PC-3 (cell line): ENCODE data around the gene URB1.

ENCODE experiments used
- EZH2 ChIP-seq: fragments of 300-600 bp; sonication (generic); IDR thresholded peaks from one replicate; pipeline ENCODE4 v1.6.1; 2017; ENCODE audit warnings: antibody characterized with exemption, mild to moderate bottlenecking, low read length; ENCODE audit not compliant: unreplicated experiment
- EZH2phosphoT487 ChIP-seq: fragments of 300-600 bp; sonication (generic); IDR thresholded peaks from 2 replicates; pipeline ENCODE4 v1.6.1; 2018; ENCODE audit warnings: mild to moderate bottlenecking, antibody characterized with exemption, low read length, borderline replicate concordance
- TF ChIP-seq, protein P1 (sequence below): fragments of 300-600 bp; sonication (generic); conservative IDR thresholded peaks from 2 replicates; pipeline ENCODE4 v1.5.1; 2017; ENCODE audit warnings: antibody characterized with exemption, low read depth, mild to moderate bottlenecking, low read length

DNA sequence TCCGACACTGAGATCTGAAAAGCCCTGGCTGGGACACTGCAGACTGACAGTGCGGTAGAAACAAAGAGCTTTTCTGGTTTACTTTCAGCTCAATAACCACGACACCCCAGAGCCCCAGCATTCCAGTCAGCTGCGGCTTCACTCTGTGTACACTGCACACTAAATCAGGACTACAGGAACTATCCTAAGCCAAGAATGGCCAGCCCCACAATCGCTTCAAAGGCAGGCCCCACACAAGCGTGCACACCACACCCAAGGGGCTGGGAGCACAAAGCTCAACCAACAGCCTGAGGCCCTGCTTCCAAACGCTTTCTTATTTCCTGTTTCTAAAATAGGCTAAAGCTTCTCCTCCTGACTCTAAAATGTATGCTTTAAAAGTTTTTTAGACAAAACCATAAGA is 28.4 kb downstream of the URB1 start:
- TF ChIP-seq, protein P1, sequence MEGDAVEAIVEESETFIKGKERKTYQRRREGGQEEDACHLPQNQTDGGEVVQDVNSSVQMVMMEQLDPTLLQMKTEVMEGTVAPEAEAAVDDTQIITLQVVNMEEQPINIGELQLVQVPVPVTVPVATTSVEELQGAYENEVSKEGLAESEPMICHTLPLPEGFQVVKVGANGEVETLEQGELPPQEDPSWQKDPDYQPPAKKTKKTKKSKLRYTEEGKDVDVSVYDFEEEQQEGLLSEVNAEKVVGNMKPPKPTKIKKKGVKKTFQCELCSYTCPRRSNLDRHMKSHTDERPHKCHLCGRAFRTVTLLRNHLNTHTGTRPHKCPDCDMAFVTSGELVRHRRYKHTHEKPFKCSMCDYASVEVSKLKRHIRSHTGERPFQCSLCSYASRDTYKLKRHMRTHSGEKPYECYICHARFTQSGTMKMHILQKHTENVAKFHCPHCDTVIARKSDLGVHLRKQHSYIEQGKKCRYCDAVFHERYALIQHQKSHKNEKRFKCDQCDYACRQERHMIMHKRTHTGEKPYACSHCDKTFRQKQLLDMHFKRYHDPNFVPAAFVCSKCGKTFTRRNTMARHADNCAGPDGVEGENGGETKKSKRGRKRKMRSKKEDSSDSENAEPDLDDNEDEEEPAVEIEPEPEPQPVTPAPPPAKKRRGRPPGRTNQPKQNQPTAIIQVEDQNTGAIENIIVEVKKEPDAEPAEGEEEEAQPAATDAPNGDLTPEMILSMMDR = no peak
- TF ChIP-seq EZH2phosphoT487 (no peak), EZH2 (no peak)
